ENCODE results near the gene ROBO4.

Gene ROBO4

GRCh38 chr11:124892750-124893454, 4.8 kb downstream of the ROBO4 start:
- intact Hi-C loops (cut with DNase I), result no loop called here
- peak in 9 of 42 donors; percentile 17 to 53 (median 35) for DNase-seq

GRCh38 chr11:124892146-124892545, 5.5 kb downstream of the ROBO4 start:
- DNase-seq, result peak in 3 of 42 donors; percentile 2 to 30 (median 3)
- intact Hi-C loops (cut with DNase I), result no loop called here

DNA sequence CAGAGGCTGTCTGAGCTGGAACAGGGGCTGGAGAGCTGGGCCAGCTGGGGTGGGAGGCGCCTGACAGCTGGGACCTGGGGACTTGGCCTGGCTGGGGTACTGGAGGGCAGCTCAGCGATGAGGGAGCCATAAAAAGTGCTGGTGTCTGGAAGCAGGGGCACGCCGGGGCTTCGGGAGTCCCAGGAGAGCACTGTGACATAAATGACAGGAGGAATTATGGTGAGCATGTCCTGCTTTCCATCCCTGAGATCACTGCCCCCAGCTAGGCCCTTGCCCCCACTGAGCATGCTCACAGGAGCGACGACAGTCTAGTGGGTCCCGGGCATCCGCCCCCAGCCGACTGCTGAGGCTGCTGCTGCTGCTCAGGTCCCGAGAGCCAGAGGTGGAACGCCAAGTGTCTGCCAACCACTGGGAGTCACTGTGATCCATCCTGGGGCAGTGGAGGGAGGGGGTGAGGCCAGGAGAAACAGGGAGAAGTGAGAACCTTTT, 6.2 kb downstream of the ROBO4 start:
- DNase-seq, result peak in 5 of 42 donors; percentile 5 to 42 (median 16)
- intact Hi-C loops (cut with DNase I), result no loop called here

GRCh38 chr11:124890683-124891372, 6.8 kb downstream of the ROBO4 start:
- peak in 5 of 42 donors; percentile 5 to 39 (median 17) for DNase-seq
- intact Hi-C loops (cut with DNase I), result no loop called here

GRCh38 chr11:124890151-124890550, 7.5 kb downstream of the ROBO4 start:
- intact Hi-C loops (cut with DNase I), result no loop called here
- no peak for DNase-seq

DNA sequence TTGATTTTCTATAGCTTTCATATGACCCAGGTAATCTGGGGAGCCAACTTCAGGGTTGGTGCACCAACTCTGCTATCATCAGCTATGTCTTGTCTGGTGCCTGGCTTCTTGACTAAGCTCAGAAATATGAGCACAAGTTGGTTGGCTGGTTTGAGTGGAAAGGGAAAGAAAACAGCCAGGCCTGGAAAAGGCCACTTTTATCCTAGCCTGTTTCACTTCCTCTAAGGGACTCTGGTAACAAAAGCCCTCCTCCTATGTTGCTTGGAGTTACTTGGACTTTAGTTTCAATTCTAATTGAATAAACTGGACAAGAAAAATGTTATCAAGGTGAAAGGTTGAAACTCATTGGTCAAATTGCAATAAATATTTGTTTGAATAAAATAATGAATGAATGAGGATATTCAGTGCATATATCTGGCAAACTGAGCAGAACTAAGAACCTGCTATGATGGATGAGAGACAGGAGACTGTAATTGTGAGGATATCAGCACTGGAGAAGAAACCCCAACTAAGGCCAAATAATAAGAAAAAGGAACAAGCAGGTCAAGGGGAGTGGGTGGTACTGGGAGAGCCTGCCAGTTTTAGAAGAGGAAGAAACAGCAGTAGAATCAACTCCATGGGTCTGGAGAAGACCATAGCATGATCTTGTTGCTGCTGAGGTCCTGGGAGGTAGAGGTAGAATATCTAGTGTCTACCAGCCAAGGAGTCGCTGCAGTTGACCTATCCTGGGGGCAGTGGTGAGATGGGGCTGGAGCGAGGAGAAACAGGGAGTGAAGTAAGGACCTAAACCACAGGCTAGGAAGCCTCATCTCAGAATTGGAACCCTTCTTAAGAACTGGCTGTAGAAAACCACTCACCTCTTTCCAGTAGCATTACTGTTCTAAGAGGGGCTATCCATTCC, 8.2 kb downstream of the ROBO4 start:
- peak in 4 of 42 donors; percentile 3 to 37 (median 11) for DNase-seq
- intact Hi-C loops (cut with DNase I), result no loop called here

DNA sequence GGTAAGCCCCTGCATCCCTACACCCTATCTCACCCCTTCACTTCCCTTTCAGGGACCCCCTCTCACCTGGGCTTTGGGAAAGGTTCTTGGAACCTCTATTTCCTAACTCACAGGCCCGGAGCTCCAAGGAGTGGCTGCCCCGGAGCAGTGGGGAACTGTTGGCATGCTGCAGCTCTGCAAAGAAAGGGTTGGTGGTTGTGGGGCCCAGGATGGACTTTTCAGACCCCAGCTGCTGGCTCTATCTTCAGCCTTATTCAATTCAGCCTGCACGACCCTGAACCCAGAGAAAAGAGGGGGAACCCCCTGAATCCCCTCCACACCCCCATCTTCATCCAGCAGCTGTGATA, 10.0 kb downstream of the ROBO4 start:
- intact Hi-C loops (cut with DNase I), result no loop called here
- DNase-seq, result peak in 1 of 42 donors; percentile 5

- peak in 3 of 42 donors; percentile 2 to 19 (median 3) for DNase-seq
- intact Hi-C loops (cut with DNase I), result no loop called here
Observed at GRCh38 chr11:124886978-124887666, 10.5 kb downstream of the ROBO4 start.

DNA sequence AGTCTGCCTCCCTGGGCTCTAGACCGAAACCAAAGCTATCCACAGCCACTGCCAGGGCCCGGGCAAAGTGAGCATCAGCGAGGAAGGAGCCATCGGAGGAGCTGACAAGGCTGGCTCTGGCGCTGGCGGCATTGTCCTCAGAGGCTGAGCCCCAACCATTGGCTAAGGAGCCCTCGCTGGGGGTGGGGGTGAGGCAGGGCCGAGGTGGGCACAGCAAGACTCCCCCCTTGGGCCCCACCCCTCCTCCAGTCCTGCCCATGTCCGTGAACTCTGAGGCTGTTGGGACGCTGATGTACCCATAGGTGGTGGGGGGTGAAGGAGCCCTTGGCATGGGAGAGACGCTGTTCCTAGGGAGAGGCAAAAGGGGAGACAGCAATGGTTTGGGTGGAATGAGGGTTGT, 11.2 kb downstream of the ROBO4 start:
- intact Hi-C loops (cut with DNase I), result no loop called here
- peak in 3 of 42 donors; percentile 2 to 25 (median 3) for DNase-seq

DNA sequence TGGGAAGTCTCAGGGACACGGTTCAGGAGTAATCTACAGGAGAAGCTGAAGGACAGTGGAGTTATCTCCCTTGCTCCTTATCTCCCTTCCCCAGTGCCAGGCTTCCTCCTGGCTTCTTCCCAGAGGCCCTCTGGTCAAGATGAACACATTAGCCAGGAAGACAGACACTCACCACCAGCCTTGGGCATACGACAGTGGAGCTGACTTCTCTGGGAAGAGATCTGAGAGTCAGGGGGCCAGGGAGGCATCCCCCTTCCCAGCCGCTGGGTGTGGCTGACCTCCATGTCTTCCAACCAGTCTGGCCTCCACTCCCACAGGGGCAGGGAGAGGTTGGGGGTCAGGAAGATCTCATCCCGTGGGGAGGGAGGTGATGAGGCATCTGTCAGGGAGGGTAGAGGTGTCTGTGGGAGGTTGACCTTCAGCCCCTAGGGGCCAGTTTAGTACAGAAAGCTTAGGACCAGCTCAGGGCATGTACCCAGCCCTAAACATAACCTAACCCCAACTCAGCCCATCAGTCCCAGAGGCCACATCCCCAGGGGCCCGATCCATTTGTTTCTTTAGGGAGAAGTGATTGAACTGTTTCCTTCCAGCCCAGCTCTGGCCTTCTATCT, 12.7 kb downstream of the ROBO4 start:
- DNase-seq, result peak in 3 of 42 donors; percentile 6 to 7 (median 6)
- intact Hi-C loops (cut with DNase I), result no loop called here

GRCh38 chr11:124884340-124884739, 13.3 kb downstream of the ROBO4 start:
- intact Hi-C loops (cut with DNase I), result no loop called here
- DNase-seq, result peak in 1 of 42 donors; percentile 3

DNA sequence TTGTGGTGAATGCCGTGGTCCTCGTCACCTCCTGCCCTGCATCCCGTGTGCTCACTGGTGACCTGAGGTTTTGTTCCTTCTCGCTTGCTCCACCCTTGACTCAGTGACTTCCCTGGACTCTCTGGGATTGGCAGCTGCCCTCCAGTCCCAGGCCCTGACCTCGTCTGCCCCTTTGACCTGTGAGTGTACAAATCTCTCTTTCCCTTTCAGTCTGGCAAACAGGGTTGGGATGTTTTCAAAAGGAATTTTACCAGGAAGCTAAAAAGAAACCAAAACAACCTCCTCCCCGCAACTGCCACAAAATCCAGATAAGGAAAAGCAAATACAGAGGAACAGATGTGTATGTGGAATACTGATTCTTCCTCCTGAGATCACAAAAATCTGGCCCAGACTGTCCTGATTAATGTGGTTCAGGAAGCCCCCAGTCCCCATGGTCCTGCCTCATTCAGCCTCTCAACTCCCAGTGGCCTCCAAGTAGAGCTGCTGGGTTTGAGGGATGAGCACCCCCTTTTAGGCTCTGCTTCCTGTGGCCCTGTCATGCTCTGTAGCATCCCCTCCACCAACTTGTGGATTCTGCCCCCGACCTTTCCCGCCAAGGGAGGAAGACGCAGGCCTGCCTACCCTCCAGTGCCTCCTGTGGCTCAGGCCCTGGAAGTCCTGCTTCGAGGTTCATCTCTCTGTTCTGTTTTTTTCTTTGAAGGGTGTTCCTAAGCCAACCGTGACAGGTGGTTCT, 15.2 kb downstream of the ROBO4 start:
- DNase-seq, result peak in 4 of 42 donors; percentile 4 to 25 (median 12)
- intact Hi-C loops (cut with DNase I), result no loop called here

DNA sequence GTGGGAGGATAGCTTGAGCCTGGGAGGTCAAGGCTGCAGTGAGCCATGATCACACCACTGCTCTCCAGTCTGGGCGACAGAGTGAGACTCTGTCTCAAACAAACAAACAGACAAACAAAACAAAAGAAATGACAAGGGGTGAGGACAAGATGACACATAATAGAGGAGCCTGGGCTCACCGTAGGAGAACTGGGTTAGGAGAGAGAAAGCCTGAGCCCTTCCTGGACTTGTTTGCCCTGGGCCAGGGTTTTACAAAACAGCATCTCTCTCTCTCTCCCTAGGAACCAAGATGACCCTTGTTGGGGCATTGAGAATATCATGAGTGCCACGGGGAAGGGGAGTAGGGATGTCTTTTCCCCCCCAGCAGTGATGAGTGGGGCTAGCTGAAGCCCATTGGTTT, 16.7 kb downstream of the ROBO4 start:
- peak in 4 of 42 donors; percentile 1 to 12 (median 6) for DNase-seq
- intact Hi-C loops (cut with DNase I), result no loop called here

GRCh38 chr11:124880290-124880611, 17.4 kb downstream of the ROBO4 start:
- intact Hi-C loops (cut with DNase I), result no loop called here
- peak in 4 of 42 donors; percentile 6 to 28 (median 6) for DNase-seq

DNA sequence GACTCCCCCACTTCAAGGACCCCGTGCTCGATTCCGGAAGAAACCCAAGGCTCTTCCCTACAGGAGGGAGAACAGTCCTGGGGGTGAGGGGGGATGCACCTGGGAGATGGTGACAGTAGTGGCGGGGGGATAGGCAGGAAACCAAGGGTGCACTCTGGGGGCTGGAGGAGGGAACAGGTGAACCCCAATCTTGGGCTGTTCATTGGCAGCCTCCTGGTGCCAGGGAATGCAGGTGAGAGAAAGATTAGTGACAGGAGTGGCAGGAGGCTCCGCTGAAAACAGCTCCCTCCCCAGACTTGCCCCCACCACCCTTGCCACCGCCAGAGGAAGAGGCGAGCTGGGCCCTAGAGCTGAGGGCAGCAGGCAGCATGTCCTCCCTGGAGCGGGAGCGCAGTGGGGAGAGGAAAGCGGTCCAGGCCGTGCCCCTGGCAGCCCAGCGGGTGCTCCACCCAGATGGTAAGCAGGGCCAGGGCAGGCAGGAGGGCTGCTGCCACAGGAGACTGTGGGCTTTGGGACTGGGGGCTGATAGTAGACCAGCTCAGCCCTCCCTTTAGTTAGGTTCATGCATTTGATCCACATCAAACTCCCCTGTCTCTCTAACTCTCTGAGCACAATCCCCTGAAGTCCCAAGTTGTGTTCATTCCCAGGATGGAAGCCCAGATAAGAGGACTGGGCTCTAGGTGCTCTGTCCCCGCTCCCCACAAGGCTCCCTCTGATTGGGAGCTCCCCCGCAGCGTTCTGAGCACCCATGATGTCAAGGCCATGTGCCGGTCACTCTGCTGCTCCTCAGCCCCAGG, 18.0 kb downstream of the ROBO4 start:
- intact Hi-C loops (cut with DNase I), result no loop called here
- peak in 3 of 42 donors; percentile 9 to 20 (median 16) for DNase-seq

GRCh38 chr11:124878759-124879492, 18.7 kb downstream of the ROBO4 start:
- DNase-seq, result peak in 3 of 42 donors; percentile 3 to 27 (median 5)
- intact Hi-C loops (cut with DNase I), result no loop called here
